HCT116 (cell line): Measurements from ENCODE around the gene GP1BA.

Source experiments
- CBX3 ChIP-seq: IDR thresholded peaks from 2 replicates; pipeline ENCODE4 v1.6.1; 2012; ENCODE audit warnings: low read depth
- CTCF ChIP-seq, 3 experiments: fragments of 200-600 bp in 1 of 3; sonication (generic) in 1 of 3; IDR thresholded peaks in 2 of 3; conservative IDR thresholded peaks in 1 of 3; 2 replicates each; pipeline ENCODE4 v1.5.1; 2012 to 2017; ENCODE audit warnings: low read depth in 2 of 3, low read length in 2 of 3, antibody characterized with exemption in 1 of 3, borderline replicate concordance in 1 of 3, control low read depth in 1 of 3, mild to moderate bottlenecking in 1 of 3, mixed read lengths in 1 of 3, mixed run types in 1 of 3, moderate library complexity in 1 of 3; ENCODE audit not compliant: insufficient read depth in 1 of 3
- POLR2A ChIP-seq: IDR thresholded peaks from 2 replicates; pipeline ENCODE4 v1.7.0; 2011; ENCODE audit warnings: borderline replicate concordance; ENCODE audit not compliant: insufficient read depth, insufficient read length; ENCODE audit errors: extremely low read depth
- POLR2AphosphoS5 ChIP-seq: IDR thresholded peaks from 2 replicates; pipeline ENCODE4 v1.6.1; 2011; ENCODE audit warnings: mild to moderate bottlenecking, low read depth, low read length, moderate library complexity
- TCF7L2 ChIP-seq: IDR thresholded peaks from 2 replicates; pipeline ENCODE4 v1.7.0; 2011; ENCODE audit warnings: borderline replicate concordance, inconsistent platforms; ENCODE audit not compliant: insufficient read depth, insufficient read length; ENCODE audit errors: extremely low read depth
- ZNF274 ChIP-seq: fragments of 200-500 bp; sonication (Bioruptor generic); IDR thresholded peaks from 2 replicates; pipeline ENCODE4 v1.6.1; 2014; ENCODE audit warnings: mild to moderate bottlenecking, low read depth, low read length, inconsistent platforms

- no peak for TF ChIP-seq CTCF (IDR thresholded peaks at IDR 0.05 in 2 of 3, conservative IDR thresholded peaks at IDR 0.05 in 1 of 3; ENCODE audit: borderline replicate concordance in 1 of 3, insufficient read depth in 1 of 3, low read depth in 2 of 3, low read length in 2 of 3)
- no peak for TF ChIP-seq CBX3
- TF ChIP-seq TCF7L2, result no peak
- TF ChIP-seq ZNF274, result no peak
- TF ChIP-seq POLR2AphosphoS5, result no peak
- TF ChIP-seq POLR2A, result no peak
These were observed 33.4 kb downstream of the GP1BA start for GRCh38 chr17:4965311-4965986.
